Retinal pigment epithelial cell (primary cell): ENCODE measurements around the gene DNAJC28.

Source experiments
- DNase-seq: peaks from one replicate; pipeline ENCODE4 v3.0.0-alpha.2; 2010; ENCODE audit warnings: low read depth
- H3K4me3 ChIP-seq: 2 replicates; pipeline ENCODE4 v1.5.1; 2011; ENCODE audit warnings: mild to moderate bottlenecking, low read length, control low read depth, moderate library complexity
- CTCF ChIP-seq: conservative IDR thresholded peaks from 2 replicates; pipeline ENCODE4 v1.5.1; 2011; ENCODE audit warnings: low read depth, low read length, control low read depth, inconsistent platforms

DNAJC28 gene

DNA sequence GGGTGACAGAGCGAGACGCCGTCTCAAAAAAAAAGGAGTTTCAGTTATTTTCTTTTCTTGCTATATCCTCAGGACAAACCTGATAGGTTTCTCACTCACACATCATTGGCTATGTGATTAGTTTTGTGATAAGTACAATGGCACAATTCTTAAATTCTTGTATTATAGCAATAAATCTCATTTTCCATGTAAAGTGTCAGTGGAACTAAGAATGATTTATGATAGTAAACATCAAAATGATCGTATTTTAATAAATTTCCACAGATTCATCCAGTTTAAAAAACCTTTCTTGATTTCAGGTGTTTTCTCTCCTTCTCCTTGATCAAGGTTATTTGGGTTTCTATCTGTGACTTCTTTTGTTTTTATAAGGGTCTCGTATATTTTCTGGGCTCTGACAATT, 3.5 kb downstream of the DNAJC28 start:
- no peak for TF ChIP-seq CTCF
- DNase-seq = no peak
- no peak overlapping the region for H3K4me3 ChIP-seq

GRCh38 chr21:33481314-33481943, 10.1 kb downstream of the DNAJC28 start:
- no peak for TF ChIP-seq CTCF
- no peak for DNase-seq
- H3K4me3 ChIP-seq = no peak overlapping the region

DNA sequence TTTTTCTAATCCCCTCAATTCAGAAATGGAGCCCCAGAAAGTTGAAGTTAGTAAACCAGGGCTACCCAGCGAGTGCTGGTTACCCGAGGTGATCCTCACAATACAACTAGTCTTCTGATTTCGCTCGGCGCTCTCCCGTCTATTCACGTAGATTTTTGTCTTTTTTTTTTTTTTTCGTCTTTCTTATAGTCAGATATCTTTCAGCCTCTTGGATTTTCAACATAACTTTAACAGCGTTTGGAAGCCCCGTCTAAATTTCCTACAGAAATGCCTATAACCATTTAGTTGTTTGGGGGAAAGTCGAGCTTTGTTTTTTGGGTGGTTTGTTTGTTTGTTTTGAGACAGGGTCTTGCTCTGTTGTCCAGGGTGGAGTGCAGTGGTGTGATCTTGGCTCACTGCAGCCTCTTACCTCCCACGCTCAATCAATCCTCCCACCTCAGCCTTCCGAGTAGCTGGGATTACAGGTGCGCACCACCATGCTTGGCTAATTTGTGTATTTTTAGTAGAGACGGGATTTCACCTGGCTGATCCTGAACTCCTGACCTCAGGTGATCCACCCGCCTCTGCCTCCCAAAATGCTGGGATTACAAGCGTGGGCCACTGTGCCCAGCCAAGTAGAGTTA, 10.9 kb downstream of the DNAJC28 start:
- no peak for DNase-seq

DNA sequence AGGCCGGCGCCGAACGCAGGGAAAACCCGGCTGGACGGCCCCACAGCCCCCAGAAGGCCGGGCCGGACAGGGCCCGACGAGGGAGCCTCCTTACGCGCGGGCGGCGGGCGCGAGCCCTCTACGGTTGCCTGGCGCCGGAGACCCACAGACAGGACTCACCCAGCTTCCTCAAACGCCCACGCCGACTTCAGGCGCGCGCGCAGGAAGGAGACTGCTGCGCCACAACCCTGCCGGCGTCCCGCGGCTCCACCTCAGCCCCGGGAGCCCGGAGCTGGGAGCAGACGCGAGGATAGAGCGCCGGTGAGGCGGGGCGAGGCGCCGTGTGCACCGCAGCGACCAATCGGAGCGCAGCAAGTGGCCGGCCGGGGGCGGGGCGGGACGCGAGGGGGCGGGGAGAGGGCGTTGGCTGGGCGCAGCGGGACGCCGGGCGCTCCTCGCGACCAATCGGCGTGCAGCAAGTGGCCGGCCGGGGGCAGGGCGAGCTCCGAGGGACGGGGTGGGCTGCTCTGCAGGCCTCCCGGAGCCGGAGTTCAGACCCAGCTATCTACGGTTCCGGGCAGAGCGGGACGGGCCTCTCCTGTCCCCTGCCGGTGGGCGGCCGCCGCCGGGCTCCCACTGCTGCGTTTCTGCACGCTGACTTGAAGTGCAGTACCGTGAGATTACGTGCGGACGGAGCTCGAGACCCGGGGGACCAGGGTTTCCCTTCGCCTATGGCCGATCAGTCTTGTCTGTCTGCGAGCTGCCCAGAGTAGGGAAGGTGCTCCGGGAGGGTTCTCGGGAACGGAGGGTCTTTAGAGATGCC, 11.6 kb downstream of the DNAJC28 start, which contains the start of gene TMEM50B:
Gene TMEM50B (minus strand): TSS at position 296 of the 802 bp plus-strand sequence. CDS start 11,089 bp downstream, outside the sequence.
- H3K4me3 ChIP-seq = peak within 1 kb of the TSS; percentile 86
- peak; percentile 76 for DNase-seq
- peak; percentile 33 for TF ChIP-seq CTCF

More for the DNA sequence above, 10.9 kb downstream of the DNAJC28 start:
- no peak for TF ChIP-seq CTCF
- H3K4me3 ChIP-seq = peak overlapping the region; percentile 86

- peak overlapping the region; percentile 85 for H3K4me3 ChIP-seq
- TF ChIP-seq CTCF = no peak
- DNase-seq = no peak
These were observed 12.4 kb downstream of the DNAJC28 start for GRCh38 chr21:33478935-33479678.

GRCh38 chr21:33478182-33478581, 13.3 kb downstream of the DNAJC28 start:
- peak overlapping the region; percentile 85 for H3K4me3 ChIP-seq
- TF ChIP-seq CTCF = no peak
- DNase-seq = no peak
